ENCODE data around the gene LPP.

The LPP gene

GRCh38 chr3:188295876-188296275 is 141.9 kb downstream of the LPP start:
- no peak for DNase-seq

- DNase-seq = no peak
These were observed 143.0 kb downstream of the LPP start for GRCh38 chr3:188296761-188297612.

DNA sequence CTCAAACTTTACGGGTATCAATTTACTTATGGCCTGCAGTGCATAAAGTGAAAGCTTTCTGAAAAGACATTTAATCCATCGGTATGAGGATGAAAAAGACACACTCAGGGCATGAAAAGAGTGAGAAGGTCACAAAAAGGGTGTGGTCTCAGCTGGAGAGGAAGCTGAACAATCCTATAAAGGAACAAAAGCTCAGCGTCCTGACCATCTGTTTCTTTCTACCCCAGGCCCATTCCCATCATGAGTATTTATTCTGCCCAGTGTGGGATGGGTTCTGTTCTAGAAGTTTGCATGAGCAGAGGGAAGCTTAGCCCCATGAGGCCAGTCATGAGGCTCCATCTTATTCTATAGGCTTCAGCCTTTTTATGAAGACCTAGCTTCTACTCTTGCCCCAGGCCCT is 144.6 kb downstream of the LPP start:
- DNase-seq = no peak

GRCh38 chr3:188299068-188299467 is 145.1 kb downstream of the LPP start:
- DNase-seq = no peak

DNA sequence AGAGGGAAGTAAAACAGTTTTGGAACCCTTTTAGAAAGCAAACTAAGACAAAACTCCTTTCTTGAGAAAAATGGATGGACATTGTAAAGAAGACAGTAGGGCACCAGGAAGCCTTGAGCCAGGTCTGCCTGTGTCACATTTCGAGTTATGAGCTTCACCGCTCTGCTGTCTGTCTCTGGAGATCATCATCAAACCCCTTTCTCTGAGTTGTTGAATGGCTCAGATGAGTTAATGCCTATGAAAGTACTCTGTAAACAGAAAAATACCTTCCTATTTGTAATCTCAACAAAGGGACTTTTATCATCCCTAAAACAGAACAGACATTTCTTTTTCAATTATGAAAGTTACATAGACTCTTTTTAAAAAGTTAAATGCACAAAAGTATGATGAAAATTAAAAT is 145.8 kb downstream of the LPP start:
- DNase-seq = no peak

GRCh38 chr3:188301147-188301546 is 147.2 kb downstream of the LPP start:
- no peak for DNase-seq

GRCh38 chr3:188303286-188303799 is 149.4 kb downstream of the LPP start:
- no peak for DNase-seq

DNA sequence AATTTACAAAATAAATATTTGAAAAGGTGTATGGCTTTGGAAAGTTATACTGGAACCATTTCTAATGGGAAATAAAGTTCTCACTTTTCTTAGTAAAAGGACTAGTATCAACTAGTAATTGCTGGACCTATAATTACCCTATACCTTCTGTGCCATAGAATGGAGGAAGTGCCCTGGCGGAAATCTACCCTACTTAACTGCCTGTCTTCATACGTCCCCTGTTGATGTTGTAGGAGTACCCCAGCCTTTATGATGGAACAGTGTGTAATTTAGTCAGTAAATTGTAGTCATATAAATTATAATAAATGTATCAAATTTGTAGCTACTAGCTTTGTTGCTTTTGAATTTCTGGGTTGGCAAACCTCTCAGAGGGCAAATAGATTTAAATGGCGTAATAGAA is 149.9 kb downstream of the LPP start:
- no peak for DNase-seq

GRCh38 chr3:188304501-188304900 is 150.5 kb downstream of the LPP start:
- no peak for DNase-seq

- no peak for DNase-seq
These were observed 151.3 kb downstream of the LPP start for GRCh38 chr3:188305220-188305619.

GRCh38 chr3:188306435-188307005 is 152.6 kb downstream of the LPP start:
- peak in 1 of 56 donors; percentile 1 for DNase-seq

DNA sequence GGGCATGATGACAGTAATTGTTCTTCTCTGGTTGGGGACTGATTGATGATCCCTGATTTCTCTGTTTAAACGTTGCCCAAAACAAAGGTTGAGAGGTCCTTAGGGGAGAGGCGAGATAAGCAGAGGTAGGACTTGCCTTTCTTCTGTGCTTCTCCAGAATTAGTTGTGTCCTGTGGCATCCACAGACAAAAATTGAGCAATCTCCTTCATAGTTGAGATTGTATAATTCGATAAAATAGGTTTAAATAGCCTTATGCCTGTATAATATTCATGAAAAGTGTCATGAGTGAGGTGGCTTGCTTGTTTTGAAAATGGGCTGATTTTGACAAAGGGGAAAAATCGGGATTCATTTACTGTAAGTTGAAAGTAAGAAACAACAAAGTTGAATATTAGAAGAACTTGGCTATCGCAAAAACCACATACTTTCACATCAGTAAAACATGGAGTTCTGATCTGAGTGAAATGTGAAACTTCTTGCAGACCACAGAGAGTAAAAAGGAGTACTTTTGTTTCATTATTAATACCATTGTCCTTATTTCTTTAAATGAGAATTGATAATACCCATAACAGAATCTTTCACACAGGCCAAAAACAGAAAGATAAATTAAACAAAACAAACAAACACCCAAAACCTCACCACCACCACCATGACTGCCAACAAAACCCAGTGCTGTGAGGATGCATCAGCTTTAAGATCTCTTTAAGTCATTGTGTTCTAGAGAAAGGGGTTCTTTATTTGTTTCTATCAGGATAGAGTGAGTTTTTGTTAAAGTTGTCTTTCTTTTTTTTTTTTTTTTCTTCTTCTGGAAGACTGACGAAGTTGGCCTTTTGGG is 155.7 kb downstream of the LPP start:
- no peak for DNase-seq

DNA sequence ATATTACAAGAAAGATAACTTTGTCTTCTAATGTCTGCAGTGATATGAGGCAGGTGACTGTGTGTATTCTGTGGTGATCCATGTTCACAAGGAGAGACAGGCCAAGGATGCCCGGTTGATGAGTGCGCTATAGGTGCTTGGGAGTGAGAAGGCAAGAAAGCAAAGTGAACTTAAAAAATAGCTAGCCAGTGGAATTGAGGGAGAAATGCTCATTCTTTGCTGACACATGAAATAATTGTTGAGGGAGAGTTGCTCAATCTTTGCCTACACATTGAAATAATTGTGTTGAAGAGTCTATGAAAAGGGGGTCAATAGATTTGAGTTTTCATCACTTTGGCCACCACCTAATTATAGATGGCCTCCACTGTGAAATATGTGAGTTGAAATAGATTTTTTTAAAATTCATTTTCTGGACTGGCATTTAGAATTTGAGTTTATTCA is 156.3 kb downstream of the LPP start:
- no peak for DNase-seq

- no peak for DNase-seq
These were observed 161.6 kb downstream of the LPP start for GRCh38 chr3:188315553-188315952.

GRCh38 chr3:188316021-188316722 is 162.2 kb downstream of the LPP start:
- DNase-seq = no peak

GRCh38 chr3:188316723-188317070 is 162.7 kb downstream of the LPP start:
- DNase-seq = peak in 4 of 56 donors; percentile 2 to 28 (median 16)

DNA sequence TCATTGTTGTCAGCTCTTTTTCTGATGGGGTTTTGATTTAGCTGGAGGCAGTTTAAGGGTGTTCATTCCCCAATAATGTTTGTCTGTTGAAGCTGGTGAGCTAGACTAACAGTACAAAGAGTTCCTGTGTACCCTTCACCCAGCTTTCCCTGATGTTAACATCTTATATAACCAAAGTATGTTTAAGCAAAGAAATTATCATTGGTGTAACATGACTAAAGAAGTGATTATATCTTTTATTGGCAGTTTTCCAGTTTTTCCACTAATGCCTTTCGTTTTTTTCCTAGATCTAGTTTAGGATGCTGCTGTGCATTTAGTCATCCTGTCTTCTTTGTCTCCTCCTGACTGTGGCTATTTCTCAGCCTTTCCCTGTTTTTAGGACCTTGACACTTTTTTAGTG is 165.6 kb downstream of the LPP start:
- DNase-seq = no peak

DNA sequence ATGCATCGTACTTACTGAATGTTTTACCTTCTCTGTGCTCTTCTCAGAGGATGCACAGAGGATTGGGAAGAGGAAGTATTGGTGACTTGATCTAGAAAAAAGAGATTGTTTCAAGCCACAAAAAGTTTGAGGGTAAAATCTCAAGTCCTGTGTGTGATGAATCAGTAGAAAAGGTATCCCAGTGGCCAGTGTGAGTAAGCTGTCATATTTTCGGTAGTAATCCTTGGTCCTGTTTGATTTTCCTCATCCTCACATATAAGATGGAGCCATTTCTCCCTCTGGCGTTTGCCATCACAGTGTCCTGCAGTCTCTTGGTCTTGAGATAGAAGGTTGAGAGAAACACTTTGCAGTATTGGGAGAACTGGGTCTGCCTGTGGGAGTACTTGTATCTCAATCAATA is 166.8 kb downstream of the LPP start:
- DNase-seq = no peak

GRCh38 chr3:188321258-188321657 is 167.3 kb downstream of the LPP start:
- no peak for DNase-seq

DNA sequence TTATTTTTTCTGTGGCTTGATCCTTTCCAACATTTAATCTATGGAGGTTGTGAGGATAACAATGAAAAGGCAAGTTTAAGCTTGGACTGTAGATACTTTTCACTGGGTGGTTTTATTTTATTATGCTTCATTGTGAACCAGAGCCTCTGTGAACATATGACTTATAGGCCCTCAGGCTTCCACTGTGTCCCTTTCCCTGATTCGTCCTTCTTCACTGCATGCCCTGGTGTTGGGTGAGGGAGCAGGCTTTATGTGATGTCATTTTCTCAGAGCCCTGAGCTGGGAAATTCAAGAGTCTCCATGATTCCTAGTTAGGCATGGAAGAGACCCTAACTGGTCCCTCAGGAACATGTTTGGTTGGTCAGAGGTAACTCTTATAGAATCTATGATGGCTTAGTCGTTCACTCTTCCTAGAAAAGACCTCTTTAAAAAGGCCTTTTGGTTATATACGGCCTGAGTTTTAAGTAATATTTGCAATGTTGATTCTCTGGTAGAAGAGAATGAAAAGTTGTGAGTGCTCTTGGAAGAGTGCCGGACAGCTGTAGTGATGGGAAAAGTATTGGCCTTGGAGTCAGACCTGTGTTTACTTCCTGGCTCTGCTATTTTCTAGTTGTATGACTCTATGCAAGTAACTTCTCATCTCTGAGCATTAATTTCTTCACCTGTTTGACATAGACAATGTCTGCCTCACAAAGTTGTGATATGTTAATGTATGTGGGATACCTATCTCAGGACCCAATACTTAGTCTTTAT is 168.4 kb downstream of the LPP start:
- no peak for DNase-seq

Measured in amygdala (tissue), 56 donors.